Measurements from ENCODE around the gene CBX2. TPM values are rescaled to one million over a fixed set of nuclear protein-coding genes. Genes with fewer than 3 reads are reported as not detected.

The CBX2 gene
- total RNA-seq, 2 donors from 2014 or later, result 2.4 to 5.6 TPM

DNA sequence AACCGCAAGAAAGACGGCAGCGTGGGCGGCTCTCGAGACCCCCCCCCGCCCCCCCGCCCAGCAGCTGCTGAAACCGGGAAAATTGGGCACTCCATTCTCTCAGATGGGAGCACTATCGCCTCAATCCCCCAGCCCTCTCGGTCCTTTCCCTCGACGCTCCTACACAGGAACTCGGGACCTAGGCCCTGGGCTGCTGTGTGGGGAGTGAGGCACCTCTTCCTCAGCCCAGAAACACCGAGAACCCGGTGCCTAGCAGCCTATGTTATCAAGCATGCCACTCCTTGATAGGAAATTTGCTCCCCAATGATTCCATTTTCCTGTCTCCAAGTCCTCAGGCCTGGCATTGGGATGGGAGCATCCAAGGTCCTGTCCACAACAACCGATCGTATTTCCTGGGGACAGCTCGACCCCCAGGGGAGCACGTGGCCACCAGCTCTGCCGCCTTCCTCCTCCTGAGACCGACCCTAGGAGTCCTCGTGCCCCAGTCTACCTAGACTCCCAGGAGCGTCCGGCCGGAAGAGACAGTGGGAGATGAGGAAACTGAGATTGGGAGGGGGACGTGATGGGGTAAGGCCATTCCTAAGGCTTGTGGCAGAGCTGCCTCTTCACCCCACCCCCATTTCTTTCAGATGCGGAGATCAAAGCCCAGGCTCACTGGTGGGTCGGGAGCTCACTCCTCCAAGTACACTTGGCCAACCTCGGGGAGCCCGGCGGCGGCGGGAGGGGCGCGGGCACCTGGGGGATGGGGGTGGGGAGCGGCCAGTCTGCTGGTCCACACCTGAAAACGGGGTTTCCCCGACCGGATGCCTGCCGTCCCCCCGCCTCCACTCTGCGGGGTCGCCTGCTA is 36.4 kb downstream of the CBX2 start:
- H3K4me3 Mint-ChIP-seq, result peak overlapping the region; percentile 44 to 68
- peak overlapping the region; percentile 4 for H3K27ac Mint-ChIP-seq
- H3K4me1 Mint-ChIP-seq (ENCODE audit: low read depth), result peaks cover 25% of the 10 kb centered on the region
- H3K36me3 Mint-ChIP-seq (ENCODE audit: insufficient read depth in 2 of 2), result peaks cover 0 to 3% of the 10 kb centered on the region in 2 donors
- no peak for ATAC-seq (replicated peaks in 1 of 2)
- peaks cover 46% of the 10 kb centered on the region for H3K27me3 Mint-ChIP-seq (ENCODE audit: low read depth)
- DNase-seq, result no peak
- H3K9me3 Mint-ChIP-seq, result no peaks in the 10 kb centered on the region

DNA sequence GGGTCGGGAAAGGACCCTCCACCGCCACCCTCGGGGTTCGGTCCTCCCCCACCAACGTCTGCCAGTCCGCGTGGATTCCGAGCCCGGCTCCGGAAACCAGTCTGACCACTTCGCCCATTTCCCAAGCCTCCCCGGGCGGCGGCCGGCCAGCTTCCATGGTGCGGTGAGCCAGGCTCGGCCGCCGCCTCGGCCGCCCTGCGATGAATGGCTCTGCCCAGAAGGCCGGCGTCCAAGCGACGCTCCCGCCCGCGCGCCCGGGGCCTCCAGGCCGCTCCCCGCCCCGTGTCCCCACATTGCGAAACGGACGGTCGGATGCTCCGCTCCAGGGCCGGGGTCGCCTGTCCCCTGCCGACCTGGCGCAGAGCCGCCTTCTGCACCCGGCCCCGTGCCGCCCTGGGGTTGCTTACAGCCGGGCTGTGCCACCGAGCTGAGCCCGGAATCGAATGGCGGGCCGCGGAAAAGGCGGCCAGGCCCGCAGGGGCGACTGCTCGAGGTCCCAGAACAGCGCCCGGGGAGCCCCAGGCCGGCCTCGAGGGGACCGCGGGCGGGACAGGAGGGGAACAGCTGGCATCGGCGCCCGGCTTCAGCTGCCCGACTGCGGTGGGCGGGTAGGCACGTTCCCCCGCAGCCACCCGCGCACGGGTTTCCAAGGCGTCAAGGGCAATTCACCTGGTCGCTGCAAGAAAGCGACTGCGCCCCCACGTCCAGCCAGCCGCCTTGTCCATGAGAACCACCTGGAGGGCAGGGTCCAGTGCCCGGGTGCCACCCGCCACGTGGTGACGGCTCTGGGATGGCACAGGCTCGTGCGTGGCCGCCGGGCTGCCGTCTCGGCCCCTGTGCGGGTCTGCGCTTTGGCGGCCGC is 37.3 kb downstream of the CBX2 start:
- H3K27me3 Mint-ChIP-seq (ENCODE audit: low read depth), result peaks cover 44% of the 10 kb centered on the region
- no peak overlapping the region for H3K27ac Mint-ChIP-seq
- ATAC-seq (replicated peaks in 1 of 2) (no peak), DNase-seq (no peak)
- H3K4me1 Mint-ChIP-seq (ENCODE audit: low read depth), result peaks cover 24% of the 10 kb centered on the region
- H3K4me3 Mint-ChIP-seq, result no peak overlapping the region
- H3K9me3 Mint-ChIP-seq, result no peaks in the 10 kb centered on the region
- peaks cover 0 to 3% of the 10 kb centered on the region in 2 donors for H3K36me3 Mint-ChIP-seq (ENCODE audit: insufficient read depth in 2 of 2)

GRCh38 chr17:79815836-79816461 is 38.0 kb downstream of the CBX2 start:
- peaks cover 19% of the 10 kb centered on the region for H3K4me1 Mint-ChIP-seq (ENCODE audit: low read depth)
- no peak overlapping the region for H3K27ac Mint-ChIP-seq
- peaks cover 0 to 3% of the 10 kb centered on the region in 2 donors for H3K36me3 Mint-ChIP-seq (ENCODE audit: insufficient read depth in 2 of 2)
- H3K4me3 Mint-ChIP-seq, result peak overlapping the region; percentile 28 to 50
- DNase-seq (no peak), ATAC-seq (replicated peaks in 1 of 2) (no peak)
- H3K27me3 Mint-ChIP-seq (ENCODE audit: low read depth), result peaks cover 39% of the 10 kb centered on the region
- H3K9me3 Mint-ChIP-seq, result no peaks in the 10 kb centered on the region

- Mint-ChIP-seq H3K4me1 (ENCODE audit: low read depth) (peaks cover 9% of the 10 kb centered on the region), H3K27ac (no peak overlapping the region)
Observed at GRCh38 chr17:79818026-79818758, 40.2 kb downstream of the CBX2 start.

GRCh38 chr17:79819085-79819484 is 41.1 kb downstream of the CBX2 start:
- peaks cover 0 to 3% of the 10 kb centered on the region in 2 donors for H3K36me3 Mint-ChIP-seq (ENCODE audit: insufficient read depth in 2 of 2)
- peaks cover 6% of the 10 kb centered on the region for H3K4me1 Mint-ChIP-seq (ENCODE audit: low read depth)
- no peak for ATAC-seq (replicated peaks in 1 of 2)
- DNase-seq, result no peak
- H3K27me3 Mint-ChIP-seq (ENCODE audit: low read depth), result peaks cover 27% of the 10 kb centered on the region
- no peak overlapping the region for H3K27ac Mint-ChIP-seq
- no peak overlapping the region for H3K4me3 Mint-ChIP-seq
- H3K9me3 Mint-ChIP-seq, result no peaks in the 10 kb centered on the region

More at GRCh38 chr17:79818026-79818758, 40.2 kb downstream of the CBX2 start:
- ATAC-seq (replicated peaks in 1 of 2), result no peak
- Mint-ChIP-seq H3K36me3 (ENCODE audit: insufficient read depth in 2 of 2) (peaks cover 0 to 3% of the 10 kb centered on the region in 2 donors), H3K27me3 (ENCODE audit: low read depth) (peaks cover 28% of the 10 kb centered on the region), H3K4me3 (no peak overlapping the region), H3K9me3 (no peaks in the 10 kb centered on the region)
- no peak for DNase-seq

DNA sequence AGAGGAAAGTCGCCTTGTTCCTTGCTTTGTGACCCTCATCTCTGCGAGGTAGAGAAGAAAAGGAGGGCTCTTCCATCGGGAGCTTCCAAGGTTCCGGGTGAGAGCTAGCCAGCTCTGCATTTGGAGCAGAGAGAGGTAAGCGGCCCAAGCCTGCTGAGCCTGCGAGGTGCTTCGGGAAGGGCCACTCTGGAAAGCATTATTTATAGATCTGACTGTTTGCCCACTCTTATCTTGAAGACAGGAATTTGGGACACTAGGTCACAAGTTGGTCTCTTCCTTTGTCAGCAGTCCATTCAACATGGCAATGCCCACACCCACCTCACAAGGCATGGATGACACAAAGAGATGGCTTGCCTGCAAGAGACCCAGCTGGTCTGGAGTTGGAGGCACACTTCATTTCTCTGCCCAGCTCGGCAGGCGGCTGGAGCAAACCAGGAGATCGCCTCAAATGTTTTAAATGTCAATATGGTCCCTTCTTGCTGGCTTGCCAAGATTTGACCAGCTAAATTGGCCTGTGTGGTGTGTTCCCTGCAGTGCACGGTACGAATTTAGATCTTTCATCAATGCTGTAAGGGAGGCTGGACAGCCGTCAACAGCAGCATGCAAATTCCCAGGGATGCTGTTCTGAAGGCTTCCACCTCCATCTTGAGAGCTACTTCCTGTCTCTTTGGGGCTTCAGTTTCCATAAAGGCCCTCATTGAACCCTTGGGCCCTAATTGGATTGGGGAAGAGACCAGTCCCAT is 41.8 kb downstream of the CBX2 start:
- Mint-ChIP-seq H3K27me3 (ENCODE audit: low read depth) (peaks cover 21% of the 10 kb centered on the region), H3K4me3 (no peak overlapping the region), H3K4me1 (ENCODE audit: low read depth) (peaks cover under 1% of the 10 kb centered on the region), H3K9me3 (no peaks in the 10 kb centered on the region), H3K27ac (no peak overlapping the region), H3K36me3 (ENCODE audit: insufficient read depth in 2 of 2) (no peaks in the 10 kb centered on the region)
- no peak for ATAC-seq (replicated peaks in 1 of 2)
- no peak for DNase-seq

GRCh38 chr17:79820959-79821330 is 43.0 kb downstream of the CBX2 start:
- DNase-seq (no peak), ATAC-seq (replicated peaks in 1 of 2) (no peak)
- no peaks in the 10 kb centered on the region for H3K36me3 Mint-ChIP-seq (ENCODE audit: insufficient read depth in 2 of 2)
- H3K4me1 Mint-ChIP-seq (ENCODE audit: low read depth), result peaks cover 1% of the 10 kb centered on the region
- H3K9me3 Mint-ChIP-seq, result no peaks in the 10 kb centered on the region
- H3K4me3 Mint-ChIP-seq, result no peak overlapping the region
- no peak overlapping the region for H3K27ac Mint-ChIP-seq
- peaks cover 19% of the 10 kb centered on the region for H3K27me3 Mint-ChIP-seq (ENCODE audit: low read depth)

DNA sequence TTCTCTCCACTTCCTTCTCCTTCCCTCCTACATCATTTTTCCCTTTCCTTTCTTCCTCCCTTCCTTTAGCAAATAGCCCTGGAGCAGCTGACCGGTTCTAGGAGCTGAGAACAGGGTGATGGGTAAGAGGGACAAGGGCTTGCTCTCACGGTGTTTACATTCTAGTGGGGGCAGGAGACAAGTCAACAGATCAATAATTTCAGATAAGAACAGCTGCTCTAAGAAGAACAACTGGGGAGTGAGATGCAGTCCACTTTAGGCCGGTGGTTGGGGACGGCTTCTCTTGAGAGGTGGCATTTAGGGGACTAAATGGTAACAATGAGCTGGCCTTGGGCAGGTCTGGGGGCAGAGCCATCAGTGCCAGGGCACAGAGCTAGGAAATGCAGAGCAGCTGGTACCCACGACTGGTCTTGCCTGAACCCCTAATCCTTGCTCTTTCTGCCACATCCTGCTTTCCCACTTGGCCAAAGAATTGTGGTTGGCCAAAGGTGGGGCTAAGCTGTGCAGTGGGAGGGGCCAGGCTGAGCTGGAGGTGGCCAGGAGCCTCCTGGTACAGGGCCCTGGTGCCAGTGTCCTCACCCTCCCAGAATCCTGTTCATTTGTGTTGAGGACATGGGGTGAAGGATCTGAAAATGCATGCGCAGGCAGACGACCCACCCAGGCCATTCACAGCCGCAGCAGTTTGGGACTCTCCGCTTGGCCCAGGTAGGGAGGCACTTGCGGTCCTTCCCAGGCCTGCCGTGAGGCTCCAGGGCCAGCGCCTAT is 43.6 kb downstream of the CBX2 start:
- Mint-ChIP-seq H3K4me3 (no peak overlapping the region), H3K36me3 (ENCODE audit: insufficient read depth in 2 of 2) (no peaks in the 10 kb centered on the region), H3K27me3 (ENCODE audit: low read depth) (peaks cover 14% of the 10 kb centered on the region), H3K4me1 (ENCODE audit: low read depth) (peaks cover 7% of the 10 kb centered on the region), H3K9me3 (no peaks in the 10 kb centered on the region), H3K27ac (no peak overlapping the region)
- no peak for DNase-seq
- ATAC-seq (replicated peaks in 1 of 2), result no peak

GRCh38 chr17:79822583-79823124 is 44.7 kb downstream of the CBX2 start:
- DNase-seq (no peak), ATAC-seq (replicated peaks in 1 of 2) (no peak)
- Mint-ChIP-seq H3K9me3 (no peaks in the 10 kb centered on the region), H3K36me3 (ENCODE audit: insufficient read depth in 2 of 2) (no peaks in the 10 kb centered on the region), H3K27me3 (ENCODE audit: low read depth) (peaks cover 3% of the 10 kb centered on the region), H3K4me1 (ENCODE audit: low read depth) (peaks cover 11% of the 10 kb centered on the region), H3K4me3 (no peak overlapping the region), H3K27ac (no peak overlapping the region)

DNA sequence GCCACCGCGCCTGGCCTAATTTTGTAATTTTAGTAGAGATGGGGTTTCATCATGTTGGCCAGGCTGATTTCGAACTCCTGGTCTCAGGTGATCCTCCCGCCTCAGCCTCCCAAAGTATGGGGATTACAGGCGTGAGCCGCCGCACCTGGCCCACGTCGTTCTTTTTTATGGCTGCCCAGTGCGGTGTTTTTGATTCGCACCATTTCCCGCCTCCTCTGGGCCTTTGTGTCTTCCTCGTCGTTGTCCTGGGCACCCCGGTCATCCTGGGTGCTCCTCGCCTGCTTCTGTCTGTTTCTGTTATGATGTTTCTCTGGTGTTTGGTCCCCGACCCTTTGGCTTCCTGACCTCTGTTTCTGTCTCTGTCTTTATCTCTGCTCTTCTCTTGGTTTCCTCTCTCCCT is 46.3 kb downstream of the CBX2 start:
- Mint-ChIP-seq H3K9me3 (no peaks in the 10 kb centered on the region), H3K4me3 (no peak overlapping the region), H3K4me1 (ENCODE audit: low read depth) (peaks cover 15% of the 10 kb centered on the region), H3K27me3 (ENCODE audit: low read depth) (no peaks in the 10 kb centered on the region), H3K36me3 (ENCODE audit: insufficient read depth in 2 of 2) (no peaks in the 10 kb centered on the region), H3K27ac (no peak overlapping the region)
- DNase-seq (no peak), ATAC-seq (replicated peaks in 1 of 2) (no peak)

GRCh38 chr17:79824893-79825579 is 47.1 kb downstream of the CBX2 start:
- DNase-seq, result no peak
- ATAC-seq (replicated peaks in 1 of 2), result no peak
- no peaks in the 10 kb centered on the region for H3K27me3 Mint-ChIP-seq (ENCODE audit: low read depth)
- H3K4me3 Mint-ChIP-seq, result no peak overlapping the region
- H3K27ac Mint-ChIP-seq, result no peak overlapping the region
- H3K36me3 Mint-ChIP-seq (ENCODE audit: insufficient read depth in 2 of 2), result no peaks in the 10 kb centered on the region
- peaks cover 16% of the 10 kb centered on the region for H3K4me1 Mint-ChIP-seq (ENCODE audit: low read depth)
- no peaks in the 10 kb centered on the region for H3K9me3 Mint-ChIP-seq
